HUDEP-2 (cell line): Measurements from ENCODE around the gene EPB41L3.
"Not testable (repeated sequence)": the region's sequence is repeated elsewhere in the genome, so short reads cannot be mapped to it uniquely, and the experiment has no call there.

Experiments used
- DNase-seq, 76 experiments: peaks; one replicate each; lab custom pipeline; 2025; ENCODE audit not compliant: unreplicated experiment in 76 of 76; lab: John Stamatoyannopoulos, UW

EPB41L3 gene

GRCh38 chr18:5500158-5500939 is 43.4 kb downstream of the EPB41L3 start:
- DNase-seq = no peak

- DNase-seq = no peak
Observed at GRCh38 chr18:5498452-5498851, 45.3 kb downstream of the EPB41L3 start.

- DNase-seq = no peak
Observed at GRCh38 chr18:5496305-5496704, 47.5 kb downstream of the EPB41L3 start.

- no peak for DNase-seq
Observed at GRCh38 chr18:5490753-5491480, 52.9 kb downstream of the EPB41L3 start.

GRCh38 chr18:5488844-5489243 is 55.0 kb downstream of the EPB41L3 start:
- DNase-seq = no peak

GRCh38 chr18:5488044-5488443 is 55.8 kb downstream of the EPB41L3 start:
- not testable (repeated sequence) for DNase-seq

GRCh38 chr18:5484526-5484925 is 59.3 kb downstream of the EPB41L3 start:
- DNase-seq = no peak

- no peak for DNase-seq
Observed at GRCh38 chr18:5481621-5482020, 62.2 kb downstream of the EPB41L3 start.

GRCh38 chr18:5478261-5478660 is 65.5 kb downstream of the EPB41L3 start:
- DNase-seq = no peak

- DNase-seq = no peak
Observed at GRCh38 chr18:5476961-5477800, 66.6 kb downstream of the EPB41L3 start.

GRCh38 chr18:5475267-5475666 is 68.5 kb downstream of the EPB41L3 start:
- no peak for DNase-seq

- DNase-seq = no peak
Observed at GRCh38 chr18:5469340-5469739, 74.5 kb downstream of the EPB41L3 start.

- no peak for DNase-seq
Observed at GRCh38 chr18:5468394-5468793, 75.4 kb downstream of the EPB41L3 start.

GRCh38 chr18:5467671-5468070 is 76.1 kb downstream of the EPB41L3 start:
- no peak for DNase-seq

- no peak for DNase-seq
Observed at GRCh38 chr18:5466256-5466655, 77.5 kb downstream of the EPB41L3 start.

GRCh38 chr18:5464251-5464650 is 79.5 kb downstream of the EPB41L3 start:
- no peak for DNase-seq

- no peak for DNase-seq
Observed at GRCh38 chr18:5463831-5464230, 80.0 kb downstream of the EPB41L3 start.

- no peak for DNase-seq
Observed at GRCh38 chr18:5463390-5463789, 80.4 kb downstream of the EPB41L3 start.

GRCh38 chr18:5462227-5462626 is 81.6 kb downstream of the EPB41L3 start:
- no peak for DNase-seq

- no peak for DNase-seq
Observed at GRCh38 chr18:5461041-5461440, 82.8 kb downstream of the EPB41L3 start.

GRCh38 chr18:5457462-5457957 is 86.3 kb downstream of the EPB41L3 start:
- DNase-seq = no peak
